ENCODE measurements around the gene KIFAP3. TPM values are rescaled to one million over a fixed set of nuclear protein-coding genes. Genes with fewer than 3 reads are reported as not detected.
A peak's percentile ranks its signal among the peaks of the same experiment; 100 is the strongest.
"Not testable (repeated sequence)": the region's sequence is repeated elsewhere in the genome, so short reads cannot be mapped to it uniquely, and the experiment has no call there.

KIFAP3 gene
- total RNA-seq, 1 donor from 2014 or later: 35.5 TPM

DNA sequence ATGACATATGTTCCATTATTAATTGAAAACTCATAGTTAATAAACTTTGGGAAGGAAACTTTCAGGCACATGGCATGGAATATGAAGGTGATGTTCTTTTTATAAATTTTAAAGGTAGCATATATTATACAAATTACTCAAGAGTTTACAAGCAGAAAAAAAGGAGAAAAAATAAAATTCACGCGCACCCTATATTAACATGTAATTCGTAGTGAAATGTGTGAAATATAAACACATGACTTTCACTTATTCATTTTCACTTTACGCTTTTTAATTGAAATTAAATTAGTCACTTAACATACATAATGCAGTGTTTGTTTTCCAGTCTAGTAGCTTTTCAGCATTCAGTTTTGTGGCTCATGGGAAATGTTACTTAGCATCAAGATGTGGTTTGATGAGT lies 153.4 kb downstream of the KIFAP3 start:
- no peak for DNase-seq

DNA sequence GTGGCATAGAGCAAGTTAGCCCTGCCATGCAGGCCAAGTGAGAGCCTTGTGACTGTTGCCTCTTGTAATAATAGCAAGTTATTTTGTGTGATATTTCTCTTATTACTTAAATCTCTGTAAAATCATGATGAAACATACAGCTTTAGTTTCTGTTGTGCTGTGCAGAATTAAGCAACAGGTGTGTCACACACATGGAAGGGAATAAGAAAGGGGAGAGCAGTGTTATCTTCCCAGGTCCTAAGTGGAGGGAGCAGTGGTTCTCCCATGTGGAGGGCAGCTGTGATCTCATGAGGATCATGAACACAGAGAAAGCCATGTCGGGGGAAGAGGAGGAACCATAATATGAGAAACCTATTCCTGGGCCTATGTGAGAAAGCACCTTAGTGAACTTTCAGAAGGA lies 155.6 kb downstream of the KIFAP3 start:
- no peak for DNase-seq

DNA sequence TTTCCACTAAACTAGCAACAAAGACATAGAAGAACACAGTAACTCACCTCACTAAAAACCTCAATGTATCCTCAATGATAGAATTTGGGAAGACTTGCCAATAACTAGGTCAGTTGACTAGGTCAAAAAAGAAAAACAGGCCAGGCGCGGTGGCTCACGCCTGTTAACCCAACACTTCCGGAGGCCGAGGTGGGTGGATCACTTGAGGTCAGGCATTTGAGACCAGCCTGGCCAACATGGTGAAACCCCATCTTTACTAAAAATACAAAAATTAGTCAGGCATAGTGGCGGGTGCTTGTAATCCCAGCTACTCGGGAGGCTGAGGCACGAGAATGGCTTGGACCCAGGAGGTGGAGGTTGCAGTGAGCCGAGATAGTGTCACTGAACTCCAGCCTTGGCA lies 156.3 kb downstream of the KIFAP3 start:
- not testable (repeated sequence) for DNase-seq

DNA sequence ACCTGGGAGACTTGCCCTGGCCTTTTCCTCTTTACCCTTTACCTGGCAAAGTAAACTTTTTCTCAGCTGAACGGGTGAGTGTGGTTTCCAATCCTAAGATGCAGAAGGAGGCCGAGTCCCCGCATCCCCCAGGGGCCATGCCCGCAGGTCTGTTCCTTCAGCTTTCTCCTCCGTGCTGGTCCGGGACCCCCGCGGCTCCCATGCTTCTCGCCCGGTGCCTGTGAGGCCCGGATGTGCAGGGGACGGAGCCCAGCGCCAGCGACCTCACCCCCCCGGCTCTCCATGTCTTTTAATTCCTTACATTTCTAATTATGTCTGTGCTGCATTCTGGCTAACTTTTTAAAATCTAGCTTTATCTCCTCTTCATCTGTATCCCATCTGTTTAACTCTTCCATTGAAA lies 159.3 kb downstream of the KIFAP3 start:
- DNase-seq: no peak

DNA sequence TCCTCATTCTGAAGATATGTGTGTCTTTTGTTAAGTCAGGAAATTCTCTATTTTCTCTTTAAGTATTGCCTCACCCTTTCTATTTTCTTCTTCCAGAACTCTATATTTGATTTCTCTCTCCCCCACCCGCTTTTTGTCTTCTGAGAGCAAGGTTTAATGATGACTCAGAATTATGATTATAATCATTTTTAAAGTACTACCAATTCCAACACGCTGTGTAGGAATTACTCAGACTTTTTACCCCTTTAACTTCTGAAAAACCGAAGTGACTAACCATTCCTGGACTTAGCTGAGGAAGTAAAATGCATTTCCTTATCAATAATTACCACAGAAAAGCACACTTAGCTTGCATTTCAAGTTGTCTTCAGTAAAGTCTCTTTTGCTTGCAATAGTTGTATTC lies 160.0 kb downstream of the KIFAP3 start:
- no peak for DNase-seq

DNA sequence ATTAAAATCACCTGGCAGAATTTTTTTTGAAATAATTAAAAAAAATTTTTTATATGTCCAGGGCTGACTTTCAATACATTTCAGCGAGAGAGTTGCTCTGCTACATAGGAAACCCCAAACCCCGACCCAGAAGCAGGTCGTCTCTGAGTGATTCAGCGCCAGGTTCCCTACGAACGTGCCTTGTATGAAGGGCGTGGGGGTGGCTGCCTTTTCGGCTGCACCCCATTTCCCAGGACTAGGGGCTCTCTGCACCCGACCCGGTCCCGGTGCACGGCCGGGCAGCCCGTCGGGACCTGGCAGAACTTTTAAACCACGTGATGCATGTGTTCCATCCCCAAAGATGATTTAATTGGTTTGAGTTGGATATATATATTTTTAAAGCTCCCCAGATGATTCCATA lies 165.0 kb downstream of the KIFAP3 start:
- no peak for DNase-seq

DNA sequence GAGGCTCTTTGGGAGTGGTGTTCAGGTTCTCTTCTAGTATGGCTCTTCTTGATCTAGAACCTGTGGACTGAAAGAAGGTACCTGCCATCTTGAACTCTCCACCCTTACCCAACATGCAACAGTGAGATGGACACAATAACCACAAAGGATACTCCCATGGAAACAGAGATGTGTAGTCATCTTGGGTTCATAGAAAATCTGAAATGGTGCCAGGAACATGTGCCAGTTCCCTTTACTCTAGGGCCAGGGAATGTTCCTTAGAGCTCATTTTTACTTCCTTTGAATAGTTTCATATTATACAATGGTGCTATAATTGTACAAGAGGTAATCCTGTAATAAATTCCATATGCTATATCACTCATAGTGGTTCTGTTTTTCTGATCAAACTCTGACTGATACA lies 167.6 kb downstream of the KIFAP3 start:
- no peak for DNase-seq

DNA sequence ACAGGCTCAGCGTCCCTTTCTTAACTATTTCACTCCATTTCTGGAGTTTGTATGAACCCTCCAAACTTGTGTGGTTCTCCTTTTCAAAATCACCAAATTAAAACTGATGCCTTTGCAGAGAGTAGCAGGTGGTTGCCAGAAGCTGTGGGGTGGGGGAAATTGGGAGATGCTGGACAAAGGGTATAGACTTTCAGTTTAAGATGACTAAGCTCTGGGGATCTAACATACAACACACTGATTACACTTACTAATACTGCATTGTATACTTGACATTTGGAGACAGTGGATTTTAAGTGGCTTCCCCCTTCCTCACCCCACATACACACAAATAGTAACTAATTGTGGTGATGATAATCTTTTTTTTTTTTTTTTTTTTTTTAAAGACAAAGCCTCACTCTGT lies 169.7 kb downstream of the KIFAP3 start:
- no peak for DNase-seq

DNA sequence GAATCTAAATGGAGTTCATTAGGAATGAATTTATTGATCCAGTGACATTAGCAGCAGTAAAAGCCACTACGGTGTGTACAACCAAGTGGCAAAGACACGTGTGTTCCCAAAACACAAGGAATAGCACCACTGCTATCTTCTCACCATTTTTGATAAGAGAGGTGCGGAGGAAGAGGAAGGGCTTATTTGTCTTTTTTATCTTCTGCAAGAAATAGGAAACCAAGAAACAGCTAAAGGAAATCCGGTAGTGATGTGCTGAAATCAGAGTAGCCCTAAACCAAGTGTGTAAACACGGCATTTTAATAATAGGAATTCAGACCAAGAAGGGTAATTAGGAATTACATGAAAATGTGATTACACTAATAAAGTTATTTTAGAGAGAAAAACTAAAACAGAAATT lies 171.7 kb downstream of the KIFAP3 start:
- DNase-seq: no peak

DNA sequence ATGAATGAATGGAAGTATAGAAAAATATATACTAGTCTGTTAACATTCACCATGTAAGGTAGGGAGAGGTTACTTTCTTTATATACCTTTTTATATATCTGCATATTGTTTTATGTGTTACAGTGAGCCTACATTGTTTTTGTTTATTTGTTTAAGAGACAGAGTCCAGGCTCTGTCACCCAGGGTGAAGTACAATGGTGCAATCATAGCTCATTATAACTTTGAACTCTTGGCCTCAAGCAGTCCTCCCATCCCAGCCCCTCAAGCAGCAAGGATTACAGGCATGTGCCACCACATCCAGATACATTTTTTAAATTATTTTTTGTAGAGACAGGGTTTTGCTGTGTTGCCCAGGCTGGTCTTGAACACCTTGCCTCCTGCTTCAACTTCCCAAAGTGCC lies 173.4 kb downstream of the KIFAP3 start:
- no peak for DNase-seq

DNA sequence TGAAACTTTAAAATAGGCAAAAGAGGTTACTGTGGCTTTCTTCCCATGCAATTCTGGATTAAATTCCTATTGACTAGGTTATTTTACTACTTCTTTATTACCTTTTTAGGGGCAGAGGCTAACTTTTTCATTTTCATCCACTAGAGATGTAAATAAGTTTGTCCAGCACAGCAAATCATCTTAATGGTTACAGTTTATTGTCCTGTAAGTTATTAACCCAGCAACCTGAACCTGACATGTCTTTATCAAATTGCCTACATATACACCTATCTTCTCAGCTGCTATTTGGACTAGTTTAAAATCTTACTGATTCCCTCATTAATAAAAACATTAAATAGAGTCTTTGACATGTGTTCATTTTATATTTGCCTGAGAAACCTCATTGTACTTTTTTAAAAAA lies 173.9 kb downstream of the KIFAP3 start:
- no peak for DNase-seq

DNA sequence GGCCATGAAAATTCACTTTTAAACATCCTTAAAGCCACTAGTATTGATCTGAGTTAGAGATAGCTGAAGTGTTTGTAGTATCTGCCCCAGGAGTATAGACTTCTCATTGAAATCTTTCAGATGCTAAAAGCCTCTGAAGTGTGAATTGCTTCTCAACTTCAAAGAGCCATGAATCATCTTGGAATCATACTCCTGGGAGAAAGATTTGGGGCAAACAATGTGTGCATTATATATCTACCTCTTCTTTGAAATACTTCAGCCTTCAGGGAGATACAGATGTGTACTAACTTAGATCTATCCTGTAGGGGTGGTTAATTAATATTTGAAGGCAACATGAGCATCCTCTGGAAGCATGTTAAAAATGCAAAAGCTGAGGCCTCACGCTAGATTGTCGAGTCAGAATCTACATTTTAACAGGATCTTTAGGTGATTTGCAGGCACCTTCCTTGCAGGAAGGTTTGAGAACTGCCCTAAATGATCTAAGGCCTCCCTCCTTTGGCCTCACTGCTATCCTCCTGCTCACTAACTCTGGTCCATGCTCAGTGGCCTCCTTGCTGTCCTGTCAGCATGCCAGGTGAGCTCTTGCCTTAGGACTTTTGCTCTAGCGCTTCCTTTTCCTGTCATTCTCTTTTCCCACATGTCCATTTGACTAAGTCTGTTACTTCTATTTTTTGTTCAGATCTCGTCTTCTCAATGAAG lies 174.8 kb downstream of the KIFAP3 start:
- DNase-seq: no peak

DNA sequence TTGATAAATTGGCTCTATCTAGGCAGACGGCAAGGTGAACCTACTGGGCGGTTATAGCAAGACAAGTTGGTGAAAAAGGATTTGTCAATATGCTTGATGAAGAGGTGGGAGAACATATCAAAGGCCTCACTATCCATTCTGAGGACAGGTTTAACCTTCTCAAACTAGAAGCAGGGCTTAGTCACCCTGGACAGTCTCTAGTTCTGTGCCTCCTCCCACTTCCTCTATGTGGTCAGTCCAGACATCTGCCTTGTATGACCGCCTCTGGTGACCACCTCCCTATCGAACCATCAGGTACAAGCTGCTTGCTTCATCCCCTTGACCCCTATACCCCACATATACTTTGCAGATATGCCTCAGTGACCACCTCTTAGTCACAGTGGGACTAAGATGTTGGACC lies 178.5 kb downstream of the KIFAP3 start:
- no peak for DNase-seq

DNA sequence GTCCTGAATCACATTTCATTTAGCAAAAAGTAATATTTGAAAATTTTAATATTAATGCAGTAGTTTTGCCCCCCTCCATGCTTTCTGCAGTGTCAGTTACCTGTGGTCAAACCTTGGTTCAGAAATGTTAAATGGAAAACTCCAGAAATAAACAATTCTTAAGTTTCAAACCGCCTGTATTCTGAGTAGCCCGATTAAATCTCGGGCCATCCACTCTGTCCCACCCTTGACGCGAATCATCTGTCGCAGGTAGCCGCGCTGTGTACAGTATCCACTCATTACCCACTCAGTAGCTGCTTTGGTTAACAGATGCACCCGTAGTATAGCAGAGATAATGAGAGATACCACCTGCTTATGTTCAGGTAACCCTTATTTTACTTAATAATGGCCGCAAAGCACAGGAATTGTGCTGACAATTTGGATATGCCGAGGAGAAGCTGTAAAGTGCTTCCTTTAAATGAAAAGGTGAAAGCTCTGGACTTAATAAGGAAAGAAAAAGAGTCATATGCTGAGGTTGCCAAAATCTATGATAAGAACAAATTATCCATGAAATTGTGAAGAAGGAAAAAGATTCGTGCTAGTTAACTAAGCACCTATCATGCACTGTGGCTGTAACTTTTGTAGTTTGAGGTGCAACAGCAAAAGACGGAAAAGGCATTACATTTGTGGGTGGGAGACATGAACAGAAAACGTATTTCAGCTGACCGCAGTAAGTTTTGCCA lies 179.9 kb downstream of the KIFAP3 start:
- no peak for DNase-seq

DNA sequence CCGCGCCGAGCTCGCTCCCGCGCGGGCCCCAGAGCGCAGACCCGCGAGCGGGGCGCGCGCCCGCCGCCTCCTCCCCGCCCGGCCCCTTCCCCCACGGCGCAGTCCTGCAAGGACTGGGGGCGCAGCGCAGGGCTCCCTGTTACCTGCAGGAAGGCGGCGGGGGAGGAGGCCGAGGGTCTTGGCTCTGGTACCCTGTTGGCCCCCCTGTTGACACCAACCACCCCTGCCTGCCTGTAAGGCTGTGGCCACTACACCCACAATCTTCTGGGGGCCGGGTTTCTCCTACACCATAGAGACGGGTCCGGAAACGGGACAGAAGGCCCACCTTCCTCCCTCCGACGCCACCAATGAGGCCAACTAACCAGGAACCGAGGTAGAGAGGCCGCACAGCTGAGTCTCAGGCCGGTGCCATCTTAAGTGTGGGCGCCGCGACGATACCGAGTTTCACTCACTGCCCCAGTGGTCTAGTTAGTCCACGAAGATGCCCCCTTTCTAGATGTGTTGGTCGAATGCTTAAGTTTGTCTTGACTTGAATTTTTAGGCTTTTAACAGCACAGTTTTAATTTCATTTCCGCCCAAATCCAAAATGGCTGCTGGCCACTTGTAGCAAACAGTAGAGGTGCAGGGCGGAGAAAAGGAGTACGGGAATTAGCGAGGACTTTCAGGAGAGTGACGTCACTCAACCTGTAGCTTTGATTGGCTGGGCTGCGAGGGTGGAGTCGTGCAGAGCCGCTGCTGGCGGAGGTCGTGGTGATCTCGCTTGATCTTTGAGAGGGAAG lies 180.7 kb downstream of the KIFAP3 start, which contains the start of gene SCYL3:
SCYL3 (minus strand) TSS at position 252 of the 779 bp plus-strand sequence. CDS start 5,056 bp downstream, outside the sequence.
- DNase-seq: peak; percentile 99

DNA sequence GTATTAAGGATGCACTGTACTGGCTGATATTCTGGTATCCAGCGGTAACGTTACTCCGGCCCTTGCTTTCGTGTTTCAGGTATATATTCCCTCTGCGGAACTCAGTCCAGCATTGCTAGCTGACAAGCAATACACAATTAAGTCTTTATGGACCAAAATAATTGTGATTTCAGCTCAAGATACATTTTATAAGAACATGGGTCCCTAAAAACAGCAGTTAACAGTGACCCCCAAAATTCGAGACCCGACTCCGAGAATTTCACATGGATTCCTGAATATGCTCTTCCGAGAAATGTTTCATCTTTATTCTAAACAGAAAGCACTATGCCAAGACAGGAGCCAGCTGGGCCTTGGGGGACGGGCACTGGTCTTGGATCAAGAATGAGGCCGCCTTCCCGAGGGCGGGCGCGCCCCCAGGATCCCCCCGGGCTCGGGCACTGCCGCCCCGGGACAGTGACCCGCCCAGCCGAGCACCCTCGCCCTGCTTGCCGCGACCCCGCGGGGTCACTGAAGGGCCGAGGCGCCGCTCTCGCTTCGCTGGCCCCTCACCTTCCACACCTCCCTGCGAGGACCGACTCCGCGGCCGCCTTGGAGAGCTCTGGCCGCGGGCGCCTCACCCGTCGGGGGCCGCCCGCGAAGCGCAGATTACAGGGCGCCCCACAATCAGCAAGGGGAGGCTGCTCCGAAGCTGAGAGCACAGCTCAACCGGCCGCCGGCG lies 181.4 kb downstream of the KIFAP3 start:
- no peak for DNase-seq

DNA sequence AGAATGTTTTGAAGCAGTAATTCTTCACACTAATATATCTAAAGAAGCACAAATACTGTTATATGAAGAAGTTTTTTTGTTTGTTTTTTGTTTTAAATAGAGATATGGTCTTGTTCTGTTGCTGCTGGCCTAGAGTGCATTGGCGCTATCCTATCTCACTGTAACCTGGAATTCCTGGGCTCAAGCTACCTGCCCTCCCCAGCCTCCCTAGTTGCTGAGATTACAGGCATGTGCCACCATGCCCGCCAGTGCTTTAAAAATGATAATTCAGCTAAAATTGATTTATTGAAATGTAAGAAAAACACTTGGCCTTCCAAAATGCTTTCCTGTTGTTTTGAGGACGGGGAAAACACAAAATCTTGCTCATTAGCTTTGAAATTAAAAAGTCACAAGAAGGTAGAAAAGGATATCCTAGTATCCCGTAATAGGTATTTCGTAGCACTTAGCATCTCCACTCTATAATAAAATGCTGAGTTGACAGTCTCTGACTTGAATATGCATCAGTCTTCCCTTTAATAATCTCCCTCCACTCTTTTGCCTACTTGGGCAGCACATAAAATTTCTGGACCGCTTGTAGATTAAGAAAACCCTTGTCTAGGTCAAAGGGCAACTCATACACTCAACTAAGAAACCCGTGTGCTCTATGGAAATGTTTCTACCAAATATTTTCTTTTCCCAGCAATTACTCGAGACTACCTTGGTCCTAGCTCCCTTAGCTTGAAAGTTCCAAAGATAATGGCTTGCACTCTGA lies 182.1 kb downstream of the KIFAP3 start:
- no peak for DNase-seq

DNA sequence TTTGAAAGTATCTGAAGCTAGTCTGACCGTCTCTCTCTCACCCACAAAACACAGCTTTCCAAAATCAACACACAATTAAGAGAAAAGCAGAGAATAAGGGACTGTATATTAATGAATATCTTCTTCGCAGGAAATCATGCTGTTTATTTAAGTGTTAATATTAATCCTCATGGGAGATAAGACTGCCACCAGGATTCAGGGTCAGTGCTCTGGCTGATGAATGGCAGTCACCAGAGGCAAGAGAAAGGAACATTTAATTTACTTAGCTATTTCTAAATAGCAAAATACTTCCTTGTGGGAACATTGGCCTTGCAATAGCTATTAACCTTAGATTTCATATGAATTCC lies 183.0 kb downstream of the KIFAP3 start:
- no peak for DNase-seq

DNA sequence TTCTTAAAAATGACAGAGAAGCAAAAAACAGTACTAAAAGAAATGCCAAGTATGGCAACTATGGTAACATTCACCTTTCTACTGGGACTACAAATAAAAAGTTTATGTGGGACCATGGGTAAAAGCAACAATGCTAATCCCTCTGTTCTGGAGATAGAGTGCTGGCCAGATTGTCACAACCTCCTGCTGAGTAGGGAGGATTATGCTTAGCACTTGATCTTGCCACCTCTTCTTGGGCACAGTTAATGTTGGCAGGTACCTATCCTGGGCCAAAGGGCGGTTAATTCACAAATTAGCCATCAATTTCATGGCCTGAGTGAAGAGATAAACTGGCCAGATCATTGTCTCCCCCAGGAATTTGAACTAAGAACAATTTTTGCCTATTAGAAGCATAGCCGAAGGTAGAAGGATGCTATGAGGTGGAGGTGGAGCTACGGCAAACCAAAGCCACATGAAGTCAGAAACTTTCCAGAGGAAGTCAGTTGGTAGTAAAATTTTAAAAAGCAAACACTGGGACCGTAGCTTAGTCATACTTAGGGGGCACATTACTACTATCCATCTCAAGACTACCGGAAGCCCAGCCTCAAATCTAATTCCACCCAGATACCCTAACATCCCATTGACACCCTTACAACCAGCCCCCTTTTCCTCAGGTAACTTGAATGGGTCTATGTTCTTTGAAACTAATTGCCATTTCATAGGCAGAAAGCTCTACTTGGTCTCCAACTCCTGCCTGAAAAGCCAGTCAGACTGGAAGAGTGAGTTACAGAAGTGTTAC lies 183.5 kb downstream of the KIFAP3 start:
- DNase-seq: no peak

DNA sequence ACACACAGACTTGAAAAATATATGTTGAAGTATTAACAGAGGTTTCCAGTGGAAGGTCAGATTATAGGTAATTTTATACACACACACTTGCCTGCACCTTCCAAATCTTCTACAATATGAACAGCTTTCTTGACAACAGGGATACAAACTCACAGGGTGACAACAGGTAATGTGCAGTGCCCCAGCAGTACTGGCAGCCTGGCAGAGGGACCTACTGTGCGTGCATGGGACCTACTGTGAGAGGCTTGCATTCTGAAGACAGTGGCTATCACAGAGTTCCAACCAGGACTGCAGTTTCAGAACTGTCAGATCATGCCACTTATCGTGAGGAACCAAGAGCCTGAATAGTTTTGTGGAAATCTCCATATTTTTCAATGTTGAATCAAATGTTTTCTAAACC lies 184.6 kb downstream of the KIFAP3 start:
- DNase-seq: no peak

DNA sequence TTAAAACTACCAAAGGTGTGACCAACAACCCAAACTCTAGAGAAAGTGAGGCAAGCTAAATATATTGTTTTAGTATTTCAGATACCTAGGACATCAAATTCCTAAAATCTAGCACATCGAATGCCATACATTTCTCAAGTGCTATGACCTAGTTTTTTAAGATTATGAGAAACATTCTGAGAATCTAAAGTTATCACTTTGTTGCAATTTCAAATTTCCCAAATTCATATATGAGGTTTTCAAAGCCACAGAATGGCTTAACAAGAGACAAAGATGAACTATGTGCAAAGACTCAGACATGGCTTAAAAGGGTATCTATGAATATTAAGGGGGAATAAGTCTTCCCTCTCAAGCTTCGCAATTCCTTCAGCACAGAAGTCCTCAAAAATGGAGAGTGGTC lies 187.6 kb downstream of the KIFAP3 start:
- no peak for DNase-seq
